ENCODE measurements around the gene TMEM271. TPM values are rescaled to one million over a fixed set of nuclear protein-coding genes. Genes with fewer than 3 reads are reported as not detected.

The TMEM271 gene
- total and polyA plus RNA-seq, 4 donors: not detected

DNA sequence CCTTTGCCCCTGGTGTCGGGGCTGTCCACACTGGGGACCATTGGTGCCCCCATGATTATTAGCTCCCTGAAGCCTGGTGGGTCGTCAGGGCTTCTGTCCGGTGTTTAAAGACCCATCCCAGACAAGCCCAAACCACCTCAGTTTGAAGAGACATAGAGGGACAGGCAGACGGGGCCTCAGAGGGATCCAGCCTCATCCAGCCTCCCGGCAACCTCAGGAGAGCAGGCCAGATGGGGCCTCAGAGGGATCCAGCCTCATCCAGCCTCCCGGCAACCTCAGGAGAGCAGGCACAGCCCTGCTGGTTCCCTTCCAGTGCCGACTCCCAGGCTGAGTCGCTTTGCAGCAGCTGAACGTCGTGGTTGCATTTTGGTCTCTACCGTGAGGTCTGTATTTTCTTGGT lies 45.0 kb downstream of the TMEM271 start:
- no peaks in the 10 kb centered on the region for H3K4me1 ChIP-seq (ENCODE audit: control insufficient read depth in 4 of 4, insufficient read depth in 4 of 4, low read length in 3 of 4)
- no peak for DNase-seq (ENCODE audit: low spot score)
- no peak overlapping the region for H3K27ac ChIP-seq (ENCODE audit: low read depth in 1 of 2, low read length in 2 of 2)
- peaks cover 0 to 2% (median 0%) of the 10 kb centered on the region in 4 donors for H3K9me3 ChIP-seq (ENCODE audit: control insufficient read depth in 4 of 4, low read length in 3 of 4)
- no peak overlapping the region for H3K9ac ChIP-seq (ENCODE audit: low read depth in 1 of 2, low read length in 2 of 2)
- no peak overlapping the region for H3K4me3 ChIP-seq (ENCODE audit: low read depth in 1 of 3, low read length in 3 of 3)
- H3K36me3 ChIP-seq (ENCODE audit: control insufficient read depth in 4 of 4, insufficient read depth in 3 of 4, low read depth in 1 of 4, low read length in 3 of 4): peaks cover 13 to 74% (median 30%) of the 10 kb centered on the region in 4 donors
- no peak for TF ChIP-seq FOXA1 (IDR thresholded peaks at IDR 0.05)
- WGBS: 97% methylated on average over 11 of the region's 11 CpGs
- H3K27me3 ChIP-seq (ENCODE audit: control insufficient read depth in 4 of 4, insufficient read depth in 4 of 4, low read length in 3 of 4): no peaks in the 10 kb centered on the region

DNA sequence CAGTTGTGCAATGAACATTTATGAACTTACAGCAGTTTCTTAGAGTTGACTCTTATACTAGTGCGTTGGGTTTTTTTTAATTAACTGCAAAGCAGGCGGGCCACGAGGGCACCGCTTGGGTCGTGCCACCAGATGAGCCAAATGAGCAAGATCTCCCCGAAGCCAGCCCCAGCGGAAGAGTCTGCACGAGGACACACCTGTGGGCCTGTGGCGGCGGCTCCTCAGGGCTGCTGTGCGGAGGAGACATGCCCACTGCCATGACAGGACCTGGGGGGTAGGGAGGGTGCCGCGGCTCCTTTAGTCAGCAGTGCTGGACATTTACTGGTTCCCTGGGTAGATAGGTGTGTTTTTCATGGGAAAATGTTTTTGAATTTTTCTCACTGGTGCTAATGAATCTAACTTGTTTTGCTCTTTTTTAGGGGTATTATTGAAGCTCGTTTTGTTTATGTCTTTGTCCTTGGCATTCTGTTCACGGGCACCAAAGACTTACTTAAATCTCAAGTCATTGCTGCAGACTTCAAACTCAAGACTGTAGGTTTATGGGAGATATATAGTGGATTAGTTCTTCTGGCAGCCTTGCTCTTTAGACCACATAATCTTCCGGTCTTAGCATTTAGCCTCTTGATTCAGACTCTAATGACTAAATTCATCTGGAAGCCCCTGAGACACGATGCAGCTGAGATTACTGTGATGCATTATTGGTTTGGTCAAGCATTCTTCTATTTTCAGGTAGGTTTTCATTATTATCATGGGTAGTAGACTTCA lies 45.9 kb downstream of the TMEM271 start:
- H3K4me3 ChIP-seq (ENCODE audit: low read depth in 1 of 3, low read length in 3 of 3): no peak overlapping the region
- no peak overlapping the region for H3K27ac ChIP-seq (ENCODE audit: low read depth in 1 of 2, low read length in 2 of 2)
- no peak for DNase-seq (ENCODE audit: low spot score)
- peaks cover 14 to 78% (median 32%) of the 10 kb centered on the region in 4 donors for H3K36me3 ChIP-seq (ENCODE audit: control insufficient read depth in 4 of 4, insufficient read depth in 3 of 4, low read depth in 1 of 4, low read length in 3 of 4)
- no peak overlapping the region for H3K9ac ChIP-seq (ENCODE audit: low read depth in 1 of 2, low read length in 2 of 2)
- H3K9me3 ChIP-seq (ENCODE audit: control insufficient read depth in 4 of 4, low read length in 3 of 4): no peaks in the 10 kb centered on the region
- H3K4me1 ChIP-seq (ENCODE audit: control insufficient read depth in 4 of 4, insufficient read depth in 4 of 4, low read length in 3 of 4): no peaks in the 10 kb centered on the region
- TF ChIP-seq FOXA1 (IDR thresholded peaks at IDR 0.05) (no peak), GABPA (IDR thresholded peaks at IDR 0.05 in 1 of 2, conservative IDR thresholded peaks at IDR 0.05 in 1 of 2) (no peak), NR2F2 (IDR thresholded peaks at IDR 0.05) (no peak), SP1 (IDR thresholded peaks at IDR 0.05) (no peak), RAD21 (IDR thresholded peaks at IDR 0.05) (no peak), EGR1 (IDR thresholded peaks at IDR 0.05; ENCODE audit: low read depth in 2 of 2) (no peak), RXRA (IDR thresholded peaks at IDR 0.05) (no peak)
- TF ChIP-seq, protein P1, sequence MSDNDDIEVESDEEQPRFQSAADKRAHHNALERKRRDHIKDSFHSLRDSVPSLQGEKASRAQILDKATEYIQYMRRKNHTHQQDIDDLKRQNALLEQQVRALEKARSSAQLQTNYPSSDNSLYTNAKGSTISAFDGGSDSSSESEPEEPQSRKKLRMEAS (IDR thresholded peaks at IDR 0.05): no peak
- TF ChIP-seq, protein P2, sequence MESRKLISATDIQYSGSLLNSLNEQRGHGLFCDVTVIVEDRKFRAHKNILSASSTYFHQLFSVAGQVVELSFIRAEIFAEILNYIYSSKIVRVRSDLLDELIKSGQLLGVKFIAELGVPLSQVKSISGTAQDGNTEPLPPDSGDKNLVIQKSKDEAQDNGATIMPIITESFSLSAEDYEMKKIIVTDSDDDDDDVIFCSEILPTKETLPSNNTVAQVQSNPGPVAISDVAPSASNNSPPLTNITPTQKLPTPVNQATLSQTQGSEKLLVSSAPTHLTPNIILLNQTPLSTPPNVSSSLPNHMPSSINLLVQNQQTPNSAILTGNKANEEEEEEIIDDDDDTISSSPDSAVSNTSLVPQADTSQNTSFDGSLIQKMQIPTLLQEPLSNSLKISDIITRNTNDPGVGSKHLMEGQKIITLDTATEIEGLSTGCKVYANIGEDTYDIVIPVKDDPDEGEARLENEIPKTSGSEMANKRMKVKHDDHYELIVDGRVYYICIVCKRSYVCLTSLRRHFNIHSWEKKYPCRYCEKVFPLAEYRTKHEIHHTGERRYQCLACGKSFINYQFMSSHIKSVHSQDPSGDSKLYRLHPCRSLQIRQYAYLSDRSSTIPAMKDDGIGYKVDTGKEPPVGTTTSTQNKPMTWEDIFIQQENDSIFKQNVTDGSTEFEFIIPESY (IDR thresholded peaks at IDR 0.05): no peak
- TF ChIP-seq, protein P3, sequence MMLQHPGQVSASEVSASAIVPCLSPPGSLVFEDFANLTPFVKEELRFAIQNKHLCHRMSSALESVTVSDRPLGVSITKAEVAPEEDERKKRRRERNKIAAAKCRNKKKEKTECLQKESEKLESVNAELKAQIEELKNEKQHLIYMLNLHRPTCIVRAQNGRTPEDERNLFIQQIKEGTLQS (IDR thresholded peaks at IDR 0.05): no peak
- no peaks in the 10 kb centered on the region for H3K27me3 ChIP-seq (ENCODE audit: control insufficient read depth in 4 of 4, insufficient read depth in 4 of 4, low read length in 3 of 4)
- WGBS: 91% methylated on average over 17 of the region's 17 CpGs

DNA sequence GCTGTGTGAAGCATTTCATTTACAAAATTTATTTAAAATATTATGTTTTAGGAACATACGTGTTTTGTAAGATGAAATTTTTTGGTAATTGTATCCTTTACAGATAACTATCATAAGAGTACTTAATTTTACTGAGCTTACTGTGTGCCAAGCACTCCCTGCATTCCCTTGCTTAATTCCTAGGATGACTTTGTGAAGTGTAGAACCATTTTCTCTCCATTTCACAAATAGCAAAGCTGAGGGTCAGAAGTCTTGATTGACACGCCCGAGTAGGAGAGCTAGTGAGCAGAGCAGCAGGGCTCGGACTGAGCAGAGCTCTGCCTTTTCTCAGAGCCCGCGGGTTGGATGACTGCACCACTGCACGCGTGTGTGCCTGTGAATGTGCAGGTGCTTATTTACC lies 46.5 kb downstream of the TMEM271 start:
- 97% methylated on average over 8 of the region's 8 CpGs for WGBS
- Histone ChIP-seq H3K4me3 (ENCODE audit: low read depth in 1 of 3, low read length in 3 of 3) (no peak overlapping the region), H3K4me1 (ENCODE audit: control insufficient read depth in 4 of 4, insufficient read depth in 4 of 4, low read length in 3 of 4) (no peaks in the 10 kb centered on the region), H3K9me3 (ENCODE audit: control insufficient read depth in 4 of 4, low read length in 3 of 4) (no peaks in the 10 kb centered on the region), H3K27me3 (ENCODE audit: control insufficient read depth in 4 of 4, insufficient read depth in 4 of 4, low read length in 3 of 4) (no peaks in the 10 kb centered on the region), H3K36me3 (ENCODE audit: control insufficient read depth in 4 of 4, insufficient read depth in 3 of 4, low read depth in 1 of 4, low read length in 3 of 4) (peaks cover 12 to 78% (median 33%) of the 10 kb centered on the region in 4 donors), H3K9ac (ENCODE audit: low read depth in 1 of 2, low read length in 2 of 2) (no peak overlapping the region), H3K27ac (ENCODE audit: low read depth in 1 of 2, low read length in 2 of 2) (no peak overlapping the region)
- no peak for DNase-seq (ENCODE audit: low spot score)
- TF ChIP-seq, protein P2 (IDR thresholded peaks at IDR 0.05): no peak
- TF ChIP-seq RXRA (IDR thresholded peaks at IDR 0.05) (no peak), TAF1 (conservative IDR thresholded peaks at IDR 0.05) (no peak), SP1 (IDR thresholded peaks at IDR 0.05) (no peak), JUND (IDR thresholded peaks at IDR 0.05) (no peak), NR2F2 (IDR thresholded peaks at IDR 0.05) (no peak), FOXA1 (IDR thresholded peaks at IDR 0.05) (no peak), EGR1 (IDR thresholded peaks at IDR 0.05; ENCODE audit: low read depth in 2 of 2) (no peak), FOXA2 (IDR thresholded peaks at IDR 0.05) (no peak), HNF4A (conservative IDR thresholded peaks at IDR 0.05) (no peak), RAD21 (IDR thresholded peaks at IDR 0.05) (no peak)
- TF ChIP-seq, protein P4, sequence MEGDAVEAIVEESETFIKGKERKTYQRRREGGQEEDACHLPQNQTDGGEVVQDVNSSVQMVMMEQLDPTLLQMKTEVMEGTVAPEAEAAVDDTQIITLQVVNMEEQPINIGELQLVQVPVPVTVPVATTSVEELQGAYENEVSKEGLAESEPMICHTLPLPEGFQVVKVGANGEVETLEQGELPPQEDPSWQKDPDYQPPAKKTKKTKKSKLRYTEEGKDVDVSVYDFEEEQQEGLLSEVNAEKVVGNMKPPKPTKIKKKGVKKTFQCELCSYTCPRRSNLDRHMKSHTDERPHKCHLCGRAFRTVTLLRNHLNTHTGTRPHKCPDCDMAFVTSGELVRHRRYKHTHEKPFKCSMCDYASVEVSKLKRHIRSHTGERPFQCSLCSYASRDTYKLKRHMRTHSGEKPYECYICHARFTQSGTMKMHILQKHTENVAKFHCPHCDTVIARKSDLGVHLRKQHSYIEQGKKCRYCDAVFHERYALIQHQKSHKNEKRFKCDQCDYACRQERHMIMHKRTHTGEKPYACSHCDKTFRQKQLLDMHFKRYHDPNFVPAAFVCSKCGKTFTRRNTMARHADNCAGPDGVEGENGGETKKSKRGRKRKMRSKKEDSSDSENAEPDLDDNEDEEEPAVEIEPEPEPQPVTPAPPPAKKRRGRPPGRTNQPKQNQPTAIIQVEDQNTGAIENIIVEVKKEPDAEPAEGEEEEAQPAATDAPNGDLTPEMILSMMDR (IDR thresholded peaks at IDR 0.05; ENCODE audit: low read depth, low read length, missing input control): no peak
- TF ChIP-seq, protein P1 (IDR thresholded peaks at IDR 0.05): no peak

Measured in liver (tissue), 9 donors.